D341Med (cell line): ENCODE results near the gene CHFR.
"Not testable (repeated sequence)": the region's sequence is repeated elsewhere in the genome, so short reads cannot be mapped to it uniquely, and the experiment has no call there.

Experiments
- DNase-seq: peaks from one replicate; pipeline ENCODE4 v3.0.0; 2012; ENCODE audit warnings: low spot score

The CHFR gene

DNA sequence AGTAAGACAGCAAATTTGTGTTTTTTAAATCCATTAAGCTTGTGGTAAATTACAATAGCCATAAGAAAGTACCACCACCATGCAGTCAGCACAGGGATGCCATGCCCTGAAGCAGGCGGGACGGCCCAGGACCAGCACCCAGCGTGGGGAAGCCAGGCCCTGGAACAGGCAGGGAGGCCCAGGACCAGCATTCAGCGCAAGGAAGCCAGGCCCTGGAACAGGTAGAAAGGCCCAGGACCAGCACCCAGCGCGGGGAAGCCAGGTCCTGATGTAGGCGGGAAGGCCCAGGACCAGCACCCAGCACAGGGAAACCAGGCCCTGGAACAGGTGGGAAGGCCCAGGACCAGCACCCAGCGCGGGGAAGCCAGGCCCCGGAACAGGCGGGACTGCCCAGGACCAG lies 13.2 kb downstream of the CHFR start:
- DNase-seq, result no peak

DNA sequence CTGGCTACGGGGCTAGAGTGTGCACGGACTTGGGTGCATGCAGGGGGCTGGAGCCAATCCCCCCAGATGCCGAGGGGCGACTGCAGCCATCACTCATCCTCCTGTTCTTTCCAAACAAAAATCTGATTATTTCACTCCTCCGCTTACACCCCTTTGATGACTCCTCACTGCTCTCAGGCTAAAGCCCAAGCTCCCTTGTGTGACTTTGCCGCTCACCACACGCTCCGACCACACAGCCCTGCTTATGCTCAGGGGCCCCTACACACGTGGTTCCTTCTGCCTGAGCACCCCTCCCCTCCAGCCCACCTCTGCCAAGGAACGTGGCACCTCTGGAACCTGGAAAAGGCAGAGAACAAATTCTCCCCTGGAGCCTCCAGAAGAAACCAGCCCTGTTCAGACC lies 13.7 kb downstream of the CHFR start:
- no peak for DNase-seq

DNA sequence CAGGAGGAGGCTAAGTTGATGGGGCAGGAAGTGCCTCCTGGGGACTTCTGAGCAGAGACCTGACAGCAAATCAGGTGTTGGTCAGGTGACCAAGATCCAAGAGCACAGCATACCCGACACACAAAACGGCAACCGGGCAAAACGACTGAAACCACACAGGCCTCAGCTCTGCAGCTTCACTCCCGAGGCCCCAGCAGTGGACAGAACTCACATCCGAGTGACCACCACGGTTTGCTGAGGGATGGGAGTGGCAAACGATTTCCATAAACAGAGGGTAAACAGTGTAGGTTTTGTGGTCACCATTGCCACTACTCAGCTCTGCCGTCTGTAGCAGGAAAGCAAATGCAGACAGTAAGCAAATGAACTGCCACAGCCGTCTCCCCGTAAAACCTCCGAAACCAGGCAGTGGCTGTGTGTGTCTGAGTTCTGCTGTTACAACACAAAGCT lies 14.4 kb downstream of the CHFR start:
- DNase-seq, result no peak

DNA sequence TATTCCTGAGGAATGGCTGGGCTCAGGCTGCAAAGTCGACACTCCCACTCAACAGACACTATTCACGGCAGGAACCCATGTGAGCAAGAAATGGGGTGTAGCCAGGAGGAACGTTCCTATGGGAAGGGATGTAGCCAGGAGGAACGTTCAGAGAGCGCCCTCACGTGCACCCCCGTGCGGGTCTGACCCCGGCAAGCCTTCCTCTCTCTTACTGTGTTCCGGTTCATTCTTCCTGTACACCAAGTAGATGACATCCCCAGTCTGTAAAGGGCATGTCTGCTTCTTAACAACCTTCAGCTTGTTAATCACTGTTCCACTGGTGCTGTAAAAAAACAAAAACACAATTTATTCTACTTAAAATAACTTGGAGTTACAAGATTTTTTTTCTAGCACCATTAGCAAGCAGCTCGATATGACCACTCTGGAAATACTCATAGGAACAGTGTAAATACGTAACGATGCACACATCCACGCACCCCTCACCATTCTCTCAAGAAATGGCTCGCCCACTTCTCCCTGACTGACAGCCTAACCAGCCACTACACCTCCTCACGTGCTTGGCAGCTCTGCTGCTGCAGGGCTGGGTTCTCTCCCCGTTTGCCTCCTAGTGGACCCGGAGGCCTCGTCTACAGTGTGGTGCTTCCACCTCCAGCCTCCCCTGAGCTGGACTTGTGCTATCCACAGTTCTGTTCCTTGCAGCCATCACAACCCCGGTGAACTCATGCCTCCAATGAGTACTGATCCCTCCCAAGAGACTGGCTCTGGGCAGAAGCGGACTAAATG lies 15.1 kb downstream of the CHFR start:
- no peak for DNase-seq

DNA sequence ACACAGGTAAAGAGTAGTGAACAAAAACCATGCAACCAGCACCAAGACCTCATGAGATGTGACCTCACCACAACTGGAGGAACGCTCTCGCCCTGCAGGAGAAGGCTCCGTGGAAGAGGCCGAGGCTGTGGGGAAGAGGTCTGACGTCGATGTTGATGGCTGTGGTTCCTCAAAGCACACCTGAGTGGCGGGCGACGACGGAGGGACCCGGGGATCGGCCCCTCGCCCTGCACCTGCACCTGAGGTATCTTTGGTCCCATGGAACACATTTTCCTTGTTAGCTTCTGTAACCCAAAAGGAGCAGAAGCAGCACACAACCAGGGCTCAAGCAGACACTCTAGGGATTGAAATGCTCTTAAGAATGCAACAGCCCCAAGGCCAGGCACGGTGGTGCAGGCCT lies 17.9 kb downstream of the CHFR start:
- DNase-seq, result no peak

DNA sequence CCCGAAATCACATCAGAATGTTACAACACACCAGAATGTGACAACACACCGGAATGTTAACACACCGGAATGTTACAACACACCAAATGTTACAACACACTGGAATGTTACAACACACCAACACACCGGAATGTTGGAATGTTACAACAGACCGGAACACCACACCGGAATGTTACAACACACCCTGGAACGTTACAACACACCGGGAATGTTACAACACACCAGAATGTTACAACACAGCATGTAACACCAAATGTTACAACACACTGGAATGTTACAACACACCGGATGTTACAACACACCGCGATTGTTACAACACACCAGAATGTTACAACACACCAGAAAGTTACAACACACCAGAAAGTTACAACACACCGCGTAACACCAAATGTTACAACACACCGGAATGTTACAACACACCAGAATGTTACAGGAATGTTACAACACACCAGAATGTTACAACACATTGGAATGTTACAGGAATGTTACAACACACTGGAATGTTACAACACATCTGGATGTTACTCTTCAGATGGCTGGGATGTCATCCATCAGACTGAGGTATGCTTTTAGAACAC lies 21.1 kb downstream of the CHFR start:
- no peak for DNase-seq

DNA sequence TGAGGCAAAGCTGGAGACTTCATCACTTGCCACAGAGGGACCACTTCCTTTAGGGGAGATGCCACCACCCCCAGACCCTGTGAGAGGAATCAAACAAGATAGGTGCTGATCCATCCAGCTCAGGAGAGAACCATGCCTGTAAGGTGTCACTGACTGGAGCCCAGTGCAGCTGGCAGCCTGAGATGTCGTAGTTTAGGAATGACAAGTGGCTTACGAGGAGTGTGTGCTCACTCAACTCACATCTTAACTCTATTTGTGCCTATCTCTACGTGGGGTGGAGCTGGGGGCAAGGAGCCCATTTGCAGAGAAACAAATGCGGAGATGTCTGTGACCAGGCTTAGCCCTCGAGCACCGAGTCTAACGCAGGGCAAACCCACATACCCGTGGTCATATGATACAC lies 25.8 kb downstream of the CHFR start:
- no peak for DNase-seq

DNA sequence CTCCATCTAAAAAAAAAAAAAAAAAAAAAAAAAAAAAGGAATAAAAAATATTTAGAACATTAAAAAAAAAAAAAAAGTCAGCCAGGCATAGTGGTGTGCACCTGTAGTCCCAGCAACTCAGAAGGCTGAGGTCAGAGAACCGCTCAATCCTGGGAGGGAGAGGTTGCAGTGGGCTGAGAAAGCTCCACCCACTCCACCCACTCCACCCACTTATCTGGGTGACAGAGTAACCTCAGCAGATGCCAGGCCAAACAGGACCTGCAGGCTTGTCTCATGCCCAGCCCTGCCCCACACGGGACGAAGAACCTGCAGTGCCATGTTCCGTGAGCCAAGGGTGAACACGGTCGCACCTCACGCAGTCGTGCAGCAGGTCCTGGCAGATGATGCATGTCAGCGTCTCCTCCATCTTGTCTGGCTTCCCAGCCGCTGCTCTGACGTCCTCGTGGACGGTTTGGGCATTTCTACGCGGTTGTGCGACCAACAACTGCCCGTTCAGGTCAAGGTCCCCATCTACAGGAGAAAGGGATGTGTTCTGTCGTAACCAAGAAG lies 28.6 kb downstream of the CHFR start:
- no peak for DNase-seq

DNA sequence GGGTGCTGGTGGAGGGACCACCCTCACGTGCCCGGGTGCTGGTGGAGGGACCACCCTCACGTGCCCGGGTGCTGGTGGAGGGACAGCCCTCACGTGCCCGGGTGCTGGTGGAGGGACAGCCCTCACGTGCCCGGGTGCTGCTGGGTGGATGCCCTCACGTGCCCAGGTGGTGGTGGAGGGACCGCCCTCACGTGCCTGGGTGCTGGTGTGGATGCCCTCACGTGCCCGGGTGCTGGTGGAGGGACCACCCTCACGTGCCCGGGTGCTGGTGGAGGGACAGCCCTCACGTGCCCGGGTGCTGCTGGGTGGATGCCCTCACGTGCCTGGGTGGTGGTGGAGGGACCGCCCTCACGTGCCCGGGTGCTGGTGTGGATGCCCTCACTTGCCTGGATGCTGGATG lies 30.4 kb downstream of the CHFR start:
- not testable (repeated sequence) for DNase-seq

DNA sequence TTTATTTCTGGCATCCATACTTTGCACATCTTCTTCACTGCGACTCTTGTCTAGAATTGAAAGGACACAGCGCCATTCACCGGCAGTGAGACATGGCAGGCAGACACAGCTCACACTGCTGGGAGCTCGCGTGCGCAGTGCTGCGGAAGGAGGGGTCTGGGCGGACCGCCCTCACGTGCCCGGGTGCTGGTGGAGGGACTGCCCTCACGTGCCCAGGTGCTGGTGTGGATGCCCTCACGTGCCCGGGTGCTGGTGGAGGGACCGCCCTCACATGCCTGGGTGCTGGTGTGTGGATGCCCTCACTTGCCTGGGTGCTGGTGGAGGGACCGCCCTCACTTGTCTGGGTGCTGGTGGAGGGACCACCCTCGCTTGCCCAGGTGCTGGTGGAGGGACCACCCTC lies 30.8 kb downstream of the CHFR start:
- no peak for DNase-seq

DNA sequence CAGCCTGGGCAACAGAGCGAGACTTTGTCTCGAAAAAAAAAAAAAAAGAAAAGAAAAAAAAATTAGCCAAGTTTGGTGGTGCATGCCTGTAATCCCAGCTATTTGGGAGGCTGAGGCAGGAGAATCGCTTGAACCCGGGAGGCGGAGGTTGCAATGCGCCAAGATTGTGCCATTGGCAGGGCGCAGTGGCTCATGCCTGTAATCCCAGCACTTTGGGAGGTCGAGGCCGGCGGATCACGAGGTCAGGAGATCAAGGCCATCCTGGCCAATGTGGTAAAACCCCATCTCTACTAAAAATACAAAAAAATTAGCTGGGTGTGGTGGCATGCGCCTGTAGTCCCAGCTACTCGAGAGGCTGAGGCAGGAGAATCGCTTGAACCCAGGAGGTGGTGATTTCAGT lies 32.2 kb downstream of the CHFR start:
- not testable (repeated sequence) for DNase-seq

DNA sequence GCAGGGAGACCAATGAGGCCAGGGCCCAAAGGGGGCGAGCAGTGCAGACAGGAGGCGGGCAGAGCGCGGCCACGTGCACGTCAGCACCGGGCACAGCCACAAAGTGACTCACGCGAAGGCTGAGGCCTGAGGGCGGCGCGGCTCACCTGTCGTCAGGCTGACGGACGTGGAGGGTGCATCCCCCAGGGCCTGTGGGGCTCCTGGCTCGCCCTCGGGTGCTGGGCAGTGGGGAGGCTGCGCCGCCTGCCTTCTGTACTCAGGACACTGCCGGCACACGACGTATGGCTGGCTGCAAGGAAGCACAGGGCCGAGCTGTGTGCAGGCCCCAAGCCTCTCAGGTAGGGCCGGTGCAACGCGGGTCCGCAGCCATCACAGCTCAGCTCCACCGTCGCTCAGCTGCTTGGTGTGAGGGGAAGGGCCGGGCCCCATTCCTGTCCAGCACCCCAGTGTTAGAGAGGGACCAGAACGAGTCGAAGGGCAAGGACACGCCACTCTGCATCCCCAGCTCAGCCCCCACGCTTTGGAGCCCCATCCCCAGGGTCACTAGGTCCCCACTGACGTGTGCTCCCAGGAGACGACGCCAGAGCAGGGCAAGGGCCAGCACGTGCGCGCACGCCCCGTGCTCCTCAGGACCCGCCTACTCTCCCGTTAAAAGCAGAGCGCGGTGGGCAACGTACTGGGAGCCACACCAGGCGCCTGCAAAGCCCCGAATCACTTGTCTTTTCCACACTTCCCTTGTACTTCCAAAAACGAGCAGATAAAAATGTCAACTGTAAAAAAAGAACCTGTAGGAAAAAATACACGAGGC lies 33.9 kb downstream of the CHFR start:
- DNase-seq, result no peak

DNA sequence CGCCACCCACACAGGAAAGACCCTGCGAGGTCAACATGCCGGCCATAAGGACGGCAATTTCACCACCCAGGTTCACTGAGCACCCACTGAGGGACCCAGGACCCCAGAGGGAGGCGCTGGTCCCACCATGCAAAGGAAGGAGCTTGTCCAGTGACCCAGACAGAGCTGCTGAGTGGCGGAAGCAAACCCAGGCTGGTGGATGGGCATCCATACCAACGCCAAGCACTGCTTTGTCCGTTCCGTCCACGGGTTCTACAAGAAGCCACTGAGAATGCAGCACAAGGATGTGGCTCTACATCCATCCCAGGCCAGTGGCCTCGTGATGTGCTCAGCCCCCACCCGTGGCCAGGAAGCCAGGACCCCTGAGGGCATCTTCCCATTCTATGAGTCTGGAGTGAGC lies 34.9 kb downstream of the CHFR start:
- DNase-seq, result no peak

DNA sequence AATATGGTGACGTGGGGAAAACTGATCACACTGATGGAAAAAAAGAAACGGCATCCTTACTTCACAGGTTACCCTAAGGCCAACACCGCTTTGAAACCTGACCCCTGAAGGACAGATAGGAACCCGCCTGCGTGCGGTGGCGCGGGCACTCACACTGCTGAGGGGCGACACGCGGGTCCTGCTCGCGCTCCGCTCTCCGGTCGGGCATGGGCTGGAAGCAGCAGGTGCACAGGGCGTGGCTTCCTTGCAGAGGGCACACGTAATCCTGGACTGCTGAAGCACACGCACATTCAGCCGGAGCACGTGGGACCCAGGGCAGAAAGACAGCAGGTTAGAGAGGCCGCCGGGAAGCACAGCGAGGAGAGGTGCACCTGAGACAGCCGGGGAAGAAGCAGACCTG lies 35.9 kb downstream of the CHFR start:
- DNase-seq, result no peak

DNA sequence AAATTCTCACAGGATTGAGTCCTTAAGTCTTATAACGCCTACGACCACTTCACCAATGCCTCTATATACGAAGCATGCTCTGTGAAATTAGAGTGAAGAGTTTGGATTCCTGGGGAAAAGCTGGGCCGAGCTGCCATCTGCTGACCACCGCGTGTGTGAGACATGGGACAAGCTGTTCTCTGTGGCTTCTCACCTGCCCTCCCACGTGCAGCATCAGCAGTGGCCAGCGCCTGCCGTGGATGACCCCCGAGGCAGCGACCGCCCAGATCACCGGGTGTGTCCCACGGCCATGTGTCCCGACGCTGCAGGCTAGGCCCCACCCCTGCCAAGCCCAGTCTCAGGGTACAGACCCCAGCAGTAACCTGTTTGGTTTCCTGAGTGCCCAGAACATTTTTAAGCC lies 37.1 kb downstream of the CHFR start:
- no peak for DNase-seq

DNA sequence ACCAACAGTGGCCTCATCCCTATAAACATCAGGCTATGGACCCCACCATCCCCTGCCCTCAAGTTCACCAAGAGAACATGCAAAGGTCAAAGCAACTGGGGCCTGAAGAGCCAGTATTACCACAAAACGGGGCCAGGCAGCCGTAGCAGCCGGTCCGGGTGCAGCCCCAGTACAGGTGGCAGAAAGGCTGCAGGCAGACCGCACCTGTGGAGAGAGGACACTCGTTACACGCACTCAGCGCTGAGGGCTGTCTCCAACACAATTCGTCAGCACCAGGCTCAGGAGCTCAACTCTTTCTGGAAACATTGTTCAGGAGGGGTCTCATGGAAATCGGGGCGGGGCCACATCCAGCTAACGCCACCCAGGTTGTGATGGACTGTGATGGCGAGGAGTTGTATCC lies 38.9 kb downstream of the CHFR start:
- DNase-seq, result no peak

DNA sequence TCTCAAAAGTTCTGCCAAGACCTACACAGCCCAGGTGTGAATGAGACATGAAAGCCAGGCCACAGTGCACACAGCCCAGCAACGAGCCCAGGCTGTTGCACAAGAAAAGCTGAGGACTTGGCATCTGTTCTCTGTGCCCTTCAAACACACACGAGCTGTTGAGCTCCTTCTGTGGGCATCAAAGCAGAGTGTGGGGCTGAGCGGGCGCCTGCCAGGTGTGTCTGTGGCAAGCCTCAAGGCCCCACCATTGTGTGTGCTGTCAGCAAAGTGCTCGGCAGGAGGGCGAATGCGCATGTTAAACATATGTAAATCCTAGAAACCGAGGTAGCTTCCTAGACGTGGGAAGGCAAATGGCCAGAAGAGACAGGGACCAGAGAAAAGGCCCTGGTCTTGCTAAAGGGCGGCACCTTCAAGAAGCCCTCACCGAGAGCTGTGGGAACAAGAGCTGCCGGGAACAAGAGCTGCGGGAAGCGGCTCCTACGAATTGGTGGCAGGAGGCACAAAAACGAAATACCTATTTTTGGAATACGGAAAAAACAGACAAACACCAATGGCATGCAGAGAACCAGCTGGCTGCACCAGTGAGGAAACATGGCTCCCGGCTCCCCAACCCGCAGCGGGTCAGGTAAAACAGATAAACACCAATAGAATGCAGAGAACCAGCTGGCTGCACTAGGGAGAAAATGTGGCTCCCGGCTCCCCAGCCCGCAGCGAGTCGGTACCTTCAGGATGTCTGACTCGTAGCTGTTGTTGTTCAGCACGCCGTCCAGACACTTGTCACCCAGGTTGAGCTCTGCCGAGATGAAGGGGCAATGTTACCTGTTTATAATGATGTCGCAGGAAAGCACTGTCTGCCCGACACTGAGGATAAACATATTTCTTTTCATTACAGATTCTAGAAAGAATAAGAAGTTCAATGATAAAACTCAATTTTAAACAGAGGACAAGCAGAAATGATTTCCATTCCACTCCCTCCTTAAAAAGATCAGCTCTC lies 39.7 kb downstream of the CHFR start:
- DNase-seq, result no peak

DNA sequence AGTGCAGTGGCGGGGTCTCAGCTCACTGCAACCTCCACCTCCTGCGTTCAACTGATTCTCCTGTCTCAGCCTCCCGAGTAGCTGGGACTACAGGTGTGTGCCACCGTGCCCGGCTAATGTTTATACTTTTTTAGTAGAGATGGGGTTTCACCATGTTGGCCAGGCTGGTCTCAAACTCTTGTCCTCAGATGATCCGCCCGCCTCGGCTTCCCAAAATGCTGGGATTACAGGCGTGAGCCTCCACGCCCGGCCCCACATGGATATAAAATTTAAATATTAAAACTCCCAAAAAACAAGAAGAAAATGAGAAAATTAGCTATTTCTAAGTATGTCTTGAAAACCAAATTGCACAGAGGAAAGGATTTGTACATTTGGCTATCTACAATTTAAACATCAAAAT lies 42.7 kb downstream of the CHFR start:
- DNase-seq, result not testable (repeated sequence)

DNA sequence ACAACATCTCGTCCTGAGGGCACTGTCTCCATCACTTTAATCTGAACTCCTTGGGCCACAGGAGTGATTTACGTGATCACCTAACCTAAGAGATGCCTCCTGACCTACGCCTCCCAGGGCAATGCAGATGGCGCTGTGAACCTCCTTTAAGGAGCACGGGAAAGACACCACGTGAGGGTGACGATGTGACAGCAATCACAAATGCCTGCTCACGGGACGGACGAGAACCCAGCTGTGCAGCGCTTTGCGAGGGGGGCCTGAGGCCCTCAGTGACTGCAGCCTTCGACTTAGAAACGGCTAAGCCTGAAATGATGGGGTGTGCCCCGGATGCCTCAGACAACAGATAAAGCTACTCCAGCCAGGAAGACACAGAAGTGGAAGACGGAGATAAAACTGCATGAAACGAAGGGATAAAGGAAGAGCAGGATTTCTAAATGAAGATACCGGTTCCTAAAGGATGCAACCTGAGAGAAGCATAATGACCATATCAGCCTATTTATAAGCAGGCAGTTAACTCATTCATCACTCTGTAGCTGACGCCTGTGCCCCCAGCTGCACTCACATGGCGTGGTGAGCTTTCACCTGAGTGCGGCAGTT lies 44.9 kb downstream of the CHFR start:
- no peak for DNase-seq

DNA sequence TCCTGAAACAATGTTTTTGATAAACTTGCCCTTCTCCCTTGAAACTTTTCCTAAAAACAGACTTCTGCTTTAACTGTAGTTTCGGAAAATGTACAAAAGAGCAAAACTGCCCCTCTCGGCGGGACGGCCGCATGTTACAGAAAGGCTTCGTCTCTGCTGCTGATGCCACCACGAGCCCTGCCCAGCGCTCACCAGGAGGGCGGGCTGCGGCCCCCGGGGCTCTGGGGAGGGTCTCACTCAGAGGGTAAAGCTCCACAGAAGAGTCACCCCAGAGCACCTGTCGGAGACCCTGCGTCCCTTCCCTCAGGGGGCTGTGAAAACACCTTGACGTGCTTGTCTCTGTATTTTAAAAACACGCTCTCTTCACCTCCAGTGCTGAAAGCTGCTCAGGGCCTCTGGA lies 46.3 kb downstream of the CHFR start:
- DNase-seq, result no peak

DNA sequence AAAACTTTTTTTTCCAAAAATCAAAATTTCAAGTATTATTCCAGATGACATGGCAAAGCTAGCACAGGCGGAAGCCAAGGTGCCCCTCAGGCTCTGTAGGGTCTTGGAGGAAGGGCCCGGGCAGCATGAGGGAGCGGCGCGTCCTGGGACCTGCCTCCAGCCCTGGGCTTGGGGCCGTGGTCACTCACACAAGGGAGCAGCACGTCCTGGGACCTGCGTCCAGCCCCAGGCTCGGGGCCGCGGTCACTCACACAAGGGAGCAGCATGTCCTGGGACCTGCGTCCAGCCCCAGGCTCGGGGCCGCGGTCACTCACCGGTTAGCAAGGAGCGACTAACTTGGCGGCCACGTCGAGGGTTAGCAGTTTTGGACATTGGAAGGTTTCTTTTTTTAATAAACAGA lies 46.9 kb downstream of the CHFR start:
- no peak for DNase-seq
